DMS153 (cell line): Measurements from ENCODE around the gene OPN3.
"Not testable (repeated sequence)": the region's sequence is repeated elsewhere in the genome, so short reads cannot be mapped to it uniquely, and the experiment has no call there.

ENCODE experiments used
- DNase-seq: peaks from one replicate; lab custom pipeline; 2025; lab: John Stamatoyannopoulos, UW

Gene OPN3

GRCh38 chr1:241640149-241640866, at the start of gene OPN3, which contains the start of gene CHML:
OPN3 (minus strand) TSS chr1:241640369; CDS start chr1:241640254, 115 bp downstream.
CHML (minus strand) TSS chr1:241640369; CDS start chr1:241635766, 4,603 bp downstream.
- peak; percentile 90 for DNase-seq

- DNase-seq: no peak
Observed at GRCh38 chr1:241688940-241689368, 48.8 kb upstream of the OPN3 start.

GRCh38 chr1:241684108-241684507, 43.9 kb upstream of the OPN3 start:
- DNase-seq: no peak

GRCh38 chr1:241682921-241683320, 42.8 kb upstream of the OPN3 start:
- DNase-seq: no peak

- not testable (repeated sequence) for DNase-seq
Observed at GRCh38 chr1:241681861-241682448, 41.8 kb upstream of the OPN3 start.

- no peak for DNase-seq
Observed at GRCh38 chr1:241679961-241680360, 39.8 kb upstream of the OPN3 start.

- DNase-seq: no peak
Observed at GRCh38 chr1:241679404-241679803, 39.2 kb upstream of the OPN3 start.

- no peak for DNase-seq
Observed at GRCh38 chr1:241678536-241678935, 38.4 kb upstream of the OPN3 start.

GRCh38 chr1:241677201-241677600, 37.0 kb upstream of the OPN3 start:
- no peak for DNase-seq

- DNase-seq: no peak
Observed at GRCh38 chr1:241675983-241676382, 35.8 kb upstream of the OPN3 start.

- no peak for DNase-seq
Observed at GRCh38 chr1:241674805-241675384, 34.7 kb upstream of the OPN3 start.

GRCh38 chr1:241672301-241672700, 32.1 kb upstream of the OPN3 start:
- DNase-seq: no peak

- DNase-seq: no peak
Observed at GRCh38 chr1:241666419-241666818, 26.2 kb upstream of the OPN3 start.

GRCh38 chr1:241660424-241660972, 20.3 kb upstream of the OPN3 start:
- no peak for DNase-seq

- DNase-seq: not testable (repeated sequence)
Observed at GRCh38 chr1:241659016-241659415, 18.8 kb upstream of the OPN3 start.

GRCh38 chr1:241658081-241658793, 18.1 kb upstream of the OPN3 start:
- no peak for DNase-seq

GRCh38 chr1:241654641-241655040, 14.5 kb upstream of the OPN3 start:
- no peak for DNase-seq

GRCh38 chr1:241654019-241654418, 13.8 kb upstream of the OPN3 start:
- DNase-seq: no peak

GRCh38 chr1:241652012-241652411, 11.8 kb upstream of the OPN3 start, which contains the start of gene WDR64:
WDR64 (plus strand) TSS chr1:241652281; CDS start chr1:241652485, 204 bp downstream.
- DNase-seq: no peak

GRCh38 chr1:241648159-241648558, 8.0 kb upstream of the OPN3 start:
- no peak for DNase-seq

- DNase-seq: no peak
Observed at GRCh38 chr1:241647658-241648057, 7.5 kb upstream of the OPN3 start.

- no peak for DNase-seq
Observed at GRCh38 chr1:241646201-241646600, 6.0 kb upstream of the OPN3 start.
